ENCODE measurements around the gene ADAM12.

- TF ChIP-seq CTCF (IDR thresholded peaks at IDR 0.05), result no peak
- TF ChIP-seq POLR2A (IDR thresholded peaks at IDR 0.05), result no peak
Measured at GRCh38 chr10:126052171-126052570, 336.1 kb downstream of the ADAM12 start.
